PFSK-1 (cell line): ENCODE results near the gene RNF215.

Experiments
- FOXP2 ChIP-seq: optimal IDR thresholded peaks from 2 replicates; pipeline ENCODE3; 2011; ENCODE audit warnings: borderline replicate concordance, control low read depth, inconsistent platforms; ENCODE audit not compliant: insufficient read depth; ENCODE audit errors: extremely low read length, extremely low read depth
- POLR2AphosphoS5 ChIP-seq: IDR thresholded peaks from 2 replicates; pipeline ENCODE4 v1.6.1; 2012; ENCODE audit warnings: low read depth, mild to moderate bottlenecking, control low read depth, low read length, moderate library complexity
- REST ChIP-seq, 2 experiments: IDR thresholded peaks; 2 replicates each; pipeline versions ENCODE4 v1.6.1 to v1.8.0; 2011 to 2012; ENCODE audit warnings: low read depth in 2 of 2, low read length in 2 of 2, control low read depth in 1 of 2, inconsistent platforms in 1 of 2, mild to moderate bottlenecking in 1 of 2, moderate library complexity in 1 of 2; ENCODE audit not compliant: insufficient read depth in 1 of 2
- SIN3A ChIP-seq: IDR thresholded peaks from 2 replicates; pipeline ENCODE4 v1.6.1; 2012; ENCODE audit warnings: mild to moderate bottlenecking, low read length, moderate library complexity, borderline replicate concordance; ENCODE audit not compliant: insufficient read depth
- TAF1 ChIP-seq: IDR thresholded peaks from 2 replicates; pipeline ENCODE4 v1.6.1; 2012; ENCODE audit warnings: low read length, control low read depth, borderline replicate concordance; ENCODE audit not compliant: insufficient read depth

RNF215 gene

GRCh38 chr22:30348404-30348803 lies 38.8 kb downstream of the RNF215 start:
- TF ChIP-seq POLR2AphosphoS5 (no peak), TAF1 (no peak), REST (IDR thresholded peaks at IDR 0.05; ENCODE audit: insufficient read depth in 1 of 2, low read depth in 2 of 2, low read length in 2 of 2) (no peak), SIN3A (no peak), FOXP2 (no peak)

- no peak for TF ChIP-seq TAF1
- no peak for TF ChIP-seq REST (IDR thresholded peaks at IDR 0.05; ENCODE audit: insufficient read depth in 1 of 2, low read depth in 2 of 2, low read length in 2 of 2)
- TF ChIP-seq POLR2AphosphoS5, result no peak
- no peak for TF ChIP-seq SIN3A
Measured at GRCh38 chr22:30347255-30347892, 39.8 kb downstream of the RNF215 start.

- no peak for TF ChIP-seq REST (IDR thresholded peaks at IDR 0.05; ENCODE audit: insufficient read depth in 1 of 2, low read depth in 2 of 2, low read length in 2 of 2)
- TF ChIP-seq POLR2AphosphoS5, result no peak
- no peak for TF ChIP-seq SIN3A
- no peak for TF ChIP-seq TAF1
- TF ChIP-seq FOXP2, result no peak
Measured at GRCh38 chr22:30344447-30345200, 42.6 kb downstream of the RNF215 start.

GRCh38 chr22:30340911-30341685 lies 46.1 kb downstream of the RNF215 start:
- TF ChIP-seq SIN3A, result no peak
- no peak for TF ChIP-seq REST (IDR thresholded peaks at IDR 0.05; ENCODE audit: insufficient read depth in 1 of 2, low read depth in 2 of 2, low read length in 2 of 2)
- TF ChIP-seq POLR2AphosphoS5, result no peak
- no peak for TF ChIP-seq TAF1
- no peak for TF ChIP-seq FOXP2
